WERI-Rb-1 (cell line): ENCODE results near the gene ADAMTS18.
"Not testable (repeated sequence)": the region's sequence is repeated elsewhere in the genome, so short reads cannot be mapped to it uniquely, and the experiment has no call there.

Experiments used
- DNase-seq: peaks from one replicate; pipeline ENCODE4 v3.0.0-alpha.2; 2020
- H3K27ac ChIP-seq: fragments of 250-450 bp; sonication (Bioruptor Pico); 2 replicates; pipeline ENCODE4 v1.5.1; 2020; ENCODE audit warnings: mild to moderate bottlenecking, moderate library complexity
- H3K27me3 ChIP-seq: fragments of 250-450 bp; sonication (Bioruptor Pico); 2 replicates; pipeline ENCODE4 v1.5.1; 2021; ENCODE audit warnings: mild to moderate bottlenecking, low read depth, moderate library complexity; ENCODE audit not compliant: insufficient read depth, severe bottlenecking
- H3K36me3 ChIP-seq: fragments of 250-450 bp; sonication (Bioruptor Pico); 2 replicates; pipeline ENCODE4 v1.5.1; 2020; ENCODE audit warnings: mild to moderate bottlenecking, moderate library complexity
- H3K4me3 ChIP-seq: 2 replicates; pipeline ENCODE4 v1.5.1; 2011; ENCODE audit warnings: low read depth, mild to moderate bottlenecking, control low read depth, low read length
- H3K9me3 ChIP-seq: fragments of 250-450 bp; sonication (Bioruptor Pico); 2 replicates; pipeline ENCODE4 v1.5.1; 2021; ENCODE audit warnings: mild to moderate bottlenecking, moderate library complexity; ENCODE audit not compliant: severe bottlenecking
- TF ChIP-seq, protein P1 (sequence below): IDR thresholded peaks from 2 replicates; pipeline ENCODE4 v1.5.1; 2011; ENCODE audit warnings: low read depth, mild to moderate bottlenecking, control low read depth, inconsistent platforms, low read length

The ADAMTS18 gene

DNA sequence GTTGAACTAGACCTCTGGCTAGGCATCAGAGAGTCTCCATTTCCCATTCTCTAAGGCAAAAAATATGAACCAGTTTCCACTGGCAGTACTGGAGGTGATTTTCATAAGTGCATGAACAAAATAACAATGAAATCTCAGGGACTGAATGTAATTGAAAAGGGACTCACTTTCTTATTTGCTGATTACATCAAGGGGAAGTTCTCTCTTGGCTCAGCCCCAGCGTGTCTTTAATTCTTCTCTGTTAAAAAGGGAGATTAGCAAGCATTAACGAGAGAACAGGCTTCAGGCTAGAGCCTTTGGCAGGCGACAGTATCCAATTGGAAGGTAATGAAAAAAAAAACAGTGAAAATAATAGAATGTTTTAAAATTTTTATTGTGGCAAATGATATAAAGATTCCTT, 34.0 kb upstream of the ADAMTS18 start:
- TF ChIP-seq, protein P1, sequence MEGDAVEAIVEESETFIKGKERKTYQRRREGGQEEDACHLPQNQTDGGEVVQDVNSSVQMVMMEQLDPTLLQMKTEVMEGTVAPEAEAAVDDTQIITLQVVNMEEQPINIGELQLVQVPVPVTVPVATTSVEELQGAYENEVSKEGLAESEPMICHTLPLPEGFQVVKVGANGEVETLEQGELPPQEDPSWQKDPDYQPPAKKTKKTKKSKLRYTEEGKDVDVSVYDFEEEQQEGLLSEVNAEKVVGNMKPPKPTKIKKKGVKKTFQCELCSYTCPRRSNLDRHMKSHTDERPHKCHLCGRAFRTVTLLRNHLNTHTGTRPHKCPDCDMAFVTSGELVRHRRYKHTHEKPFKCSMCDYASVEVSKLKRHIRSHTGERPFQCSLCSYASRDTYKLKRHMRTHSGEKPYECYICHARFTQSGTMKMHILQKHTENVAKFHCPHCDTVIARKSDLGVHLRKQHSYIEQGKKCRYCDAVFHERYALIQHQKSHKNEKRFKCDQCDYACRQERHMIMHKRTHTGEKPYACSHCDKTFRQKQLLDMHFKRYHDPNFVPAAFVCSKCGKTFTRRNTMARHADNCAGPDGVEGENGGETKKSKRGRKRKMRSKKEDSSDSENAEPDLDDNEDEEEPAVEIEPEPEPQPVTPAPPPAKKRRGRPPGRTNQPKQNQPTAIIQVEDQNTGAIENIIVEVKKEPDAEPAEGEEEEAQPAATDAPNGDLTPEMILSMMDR, result no peak
- DNase-seq, result peak; percentile 8
- Histone ChIP-seq H3K27ac (no peak overlapping the region), H3K4me3 (no peak overlapping the region), H3K9me3 (no peaks in the 10 kb centered on the region), H3K27me3 (no peaks in the 10 kb centered on the region), H3K36me3 (no peaks in the 10 kb centered on the region)

DNA sequence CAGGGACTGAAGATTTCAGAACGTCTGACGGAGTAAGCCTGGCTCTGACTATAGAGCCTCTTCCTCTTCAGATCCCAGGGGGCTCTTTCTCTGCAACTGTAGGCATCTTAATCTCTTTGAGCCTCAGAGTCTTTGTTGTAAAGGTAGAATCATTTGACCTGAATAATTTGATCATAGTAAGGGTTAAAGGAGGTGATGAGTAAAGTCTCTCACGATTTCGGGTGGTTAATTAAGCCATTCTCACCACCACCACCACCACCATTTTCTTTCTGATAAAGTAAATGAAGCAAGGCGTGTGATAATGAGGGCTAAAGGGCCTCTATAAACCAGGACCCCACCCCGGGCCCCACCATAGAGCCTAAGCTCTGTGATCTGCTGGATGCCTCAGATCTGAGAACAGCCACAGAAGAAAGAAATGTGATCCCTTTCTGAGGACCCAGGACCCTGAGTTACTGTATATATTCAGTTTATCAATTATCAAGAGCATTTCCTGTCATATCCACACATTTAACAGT, 33.0 kb upstream of the ADAMTS18 start:
- H3K27ac ChIP-seq, result no peak overlapping the region
- TF ChIP-seq, protein P1, result no peak
- no peak overlapping the region for H3K4me3 ChIP-seq
- H3K27me3 ChIP-seq, result no peaks in the 10 kb centered on the region
- no peaks in the 10 kb centered on the region for H3K36me3 ChIP-seq
- H3K9me3 ChIP-seq, result no peaks in the 10 kb centered on the region
- no peak for DNase-seq

DNA sequence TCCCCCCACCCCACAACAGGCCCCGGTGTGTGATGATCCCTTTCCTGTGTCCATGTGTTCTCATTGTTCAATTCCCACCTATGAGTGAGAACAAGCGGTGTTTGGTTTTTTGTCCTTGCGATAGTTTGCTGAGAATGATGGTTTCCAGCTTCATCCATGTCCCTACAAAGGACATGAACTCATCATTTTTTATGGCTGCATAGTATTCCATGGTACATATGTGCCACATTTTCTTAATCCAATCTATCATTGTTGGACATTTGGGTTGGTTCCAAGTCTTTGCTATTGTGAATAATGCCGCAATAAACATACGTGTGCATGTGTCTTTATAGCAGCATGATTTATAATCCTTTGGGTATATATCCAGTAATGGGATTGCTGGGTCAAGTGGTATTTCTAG, 28.8 kb upstream of the ADAMTS18 start:
- H3K27me3 ChIP-seq, DNase-seq, H3K9me3 ChIP-seq, H3K27ac ChIP-seq, H3K4me3 ChIP-seq, H3K36me3 ChIP-seq: not testable (repeated sequence)

DNA sequence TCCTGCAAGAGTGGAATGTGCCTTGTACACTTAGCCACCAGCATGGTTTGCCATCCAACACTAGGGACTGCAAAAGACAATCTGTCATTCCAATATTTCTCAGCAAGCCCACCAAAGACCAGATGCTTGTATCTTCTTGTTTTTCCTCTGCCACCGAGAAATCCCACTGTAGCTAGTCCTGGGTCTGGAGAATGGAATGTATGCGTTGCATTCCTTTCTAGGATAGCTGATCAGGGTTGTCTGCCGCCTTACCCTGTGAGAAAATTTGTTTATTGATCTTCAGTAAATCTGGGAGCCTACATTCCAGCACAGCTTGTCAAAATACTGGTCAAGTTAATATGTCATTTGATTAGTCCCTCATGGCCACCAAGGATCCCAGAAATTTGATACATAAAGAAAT, 28.1 kb upstream of the ADAMTS18 start:
- Histone ChIP-seq H3K36me3 (no peaks in the 10 kb centered on the region), H3K27ac (no peak overlapping the region), H3K9me3 (no peaks in the 10 kb centered on the region), H3K27me3 (no peaks in the 10 kb centered on the region), H3K4me3 (no peak overlapping the region)
- TF ChIP-seq, protein P1, result no peak
- no peak for DNase-seq

DNA sequence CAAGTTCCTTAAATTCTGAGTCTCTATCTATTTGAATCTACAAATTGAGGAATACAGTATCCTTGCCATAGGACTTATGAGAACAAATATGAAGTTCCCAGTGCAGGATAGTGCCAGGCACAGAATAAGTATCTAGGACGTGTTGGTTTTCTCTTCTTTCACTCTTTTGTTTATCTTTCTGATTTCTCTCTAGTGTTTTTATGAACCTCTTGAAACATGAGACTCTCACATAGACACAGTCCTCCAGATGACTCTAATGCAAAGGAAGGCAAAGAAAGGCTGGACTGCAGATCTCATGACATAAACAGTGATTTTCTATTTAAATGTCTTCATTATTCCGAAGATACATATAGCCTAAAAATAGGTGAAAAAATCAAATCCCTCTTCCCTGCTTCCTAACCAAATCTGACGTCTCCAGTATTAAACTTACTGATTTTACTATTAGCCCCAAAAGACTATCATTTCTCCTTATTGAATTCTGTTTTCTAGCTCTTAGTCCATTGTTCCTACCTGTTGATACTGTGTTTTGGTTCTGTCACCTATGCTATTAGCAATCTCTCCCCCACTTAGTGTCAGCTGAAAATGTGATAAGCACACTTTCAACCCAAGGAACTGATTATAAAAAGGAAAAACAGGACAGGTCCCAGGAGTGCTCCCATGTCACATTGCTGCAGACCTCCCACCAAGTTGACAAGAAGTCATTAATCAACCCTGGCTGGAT, 24.9 kb upstream of the ADAMTS18 start:
- Histone ChIP-seq H3K27me3 (no peaks in the 10 kb centered on the region), H3K27ac (no peak overlapping the region), H3K4me3 (no peak overlapping the region), H3K36me3 (no peaks in the 10 kb centered on the region), H3K9me3 (no peaks in the 10 kb centered on the region)
- TF ChIP-seq, protein P1, result no peak
- no peak for DNase-seq

DNA sequence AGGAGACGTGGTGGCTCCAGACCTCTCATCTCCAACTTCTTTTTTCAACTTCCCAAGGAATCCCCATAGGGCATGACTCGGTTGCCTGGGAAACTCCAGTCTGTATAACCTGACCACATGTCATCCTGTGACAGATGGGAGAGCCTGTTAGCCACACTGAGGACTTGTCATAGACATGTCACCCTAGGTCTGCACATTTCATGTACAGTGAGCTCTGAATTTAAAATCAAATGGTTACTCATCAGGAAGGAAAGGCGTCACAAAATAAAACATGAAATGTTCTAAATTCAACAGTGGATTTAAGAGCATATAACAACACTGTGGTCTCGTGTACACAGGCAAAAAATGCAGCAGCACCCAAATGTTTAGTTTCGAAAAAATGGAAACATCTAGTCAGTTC, 22.2 kb upstream of the ADAMTS18 start:
- DNase-seq, result no peak
- Histone ChIP-seq H3K27ac (no peak overlapping the region), H3K36me3 (no peaks in the 10 kb centered on the region), H3K27me3 (no peaks in the 10 kb centered on the region), H3K9me3 (no peaks in the 10 kb centered on the region), H3K4me3 (no peak overlapping the region)
- TF ChIP-seq, protein P1, result no peak
